Caco-2 (cell line): ENCODE data around the gene SKAP2. TPM values are rescaled to one million over a fixed set of nuclear protein-coding genes. Genes with fewer than 3 reads are reported as not detected.

Experiments
- BruUV-seq: library from RNA; stranded (reverse); fragments of 400-500 nt; replicated peaks from 2 replicates; lab custom pipeline; 2021; lab: Mats Ljungman, UMichigan
- CTCF ChIA-PET: fragments of 300-600 bp; sonication (Branson Sonifier 250); formaldehyde crosslinking; loops from one replicate; lab custom pipeline; 2022; ENCODE audit warnings: antibody characterized with exemption; lab: Charles Lee
- POLR2A ChIA-PET: fragments of 300-600 bp; sonication (Branson Sonifier 250); formaldehyde crosslinking; loops from one replicate; lab custom pipeline; 2022; ENCODE audit warnings: antibody characterized with exemption; lab: Charles Lee
- DNase-seq, 2 experiments: peaks; one replicate each; pipeline versions ENCODE4 v3.0.0 to v3.0.0-alpha.2; 2020 to 2022
- H3K27me3 ChIP-seq: replicated peaks from 2 replicates; pipeline ENCODE4 v1.6.0; 2011; ENCODE audit warnings: low read length; ENCODE audit not compliant: control insufficient read depth, insufficient read depth
- H3K36me3 ChIP-seq: 2 replicates; pipeline ENCODE4 v1.5.1; 2011; ENCODE audit warnings: low read length; ENCODE audit not compliant: control insufficient read depth, insufficient read depth
- H3K4me1 ChIP-seq: fragments of 250-450 bp; sonication (Bioruptor Pico); 2 replicates; pipeline ENCODE4 v1.5.1; 2020; ENCODE audit warnings: mild to moderate bottlenecking
- H3K4me3 ChIP-seq: 2 replicates; pipeline ENCODE4 v1.5.1; 2011; ENCODE audit warnings: low read depth, mild to moderate bottlenecking, control low read depth, low read length
- H3K9me3 ChIP-seq: fragments of 250-450 bp; sonication (Bioruptor Pico); 2 replicates; pipeline ENCODE4 v1.5.1; 2020; ENCODE audit warnings: mild to moderate bottlenecking, moderate library complexity
- H3K27ac Mint-ChIP-seq: one replicate; pipeline ENCODE4 v1.8.0; 2022; ENCODE audit warnings: mixed read lengths; ENCODE audit not compliant: unreplicated experiment
- H3K27me3 Mint-ChIP-seq: one replicate; pipeline ENCODE4 v1.8.0; 2022; ENCODE audit warnings: mixed read lengths; ENCODE audit not compliant: insufficient read depth, unreplicated experiment
- H3K36me3 Mint-ChIP-seq: one replicate; pipeline ENCODE4 v1.8.0; 2022; ENCODE audit warnings: mild to moderate bottlenecking, mixed read lengths; ENCODE audit not compliant: insufficient read depth, unreplicated experiment
- H3K4me1 Mint-ChIP-seq: one replicate; pipeline ENCODE4 v1.8.0; 2022; ENCODE audit warnings: low read depth, mixed read lengths; ENCODE audit not compliant: unreplicated experiment
- H3K4me3 Mint-ChIP-seq: one replicate; pipeline ENCODE4 v1.8.0; 2022; ENCODE audit warnings: mild to moderate bottlenecking, moderate library complexity, mixed read lengths; ENCODE audit not compliant: unreplicated experiment
- H3K9me3 Mint-ChIP-seq: one replicate; pipeline ENCODE4 v1.8.0; 2022; ENCODE audit warnings: mixed read lengths; ENCODE audit not compliant: unreplicated experiment
- intact Hi-C: fragments of 100-400 bp; cut with micrococcal nuclease; formaldehyde crosslinking; loops from one replicate; pipeline ENCODE4 v1.10.0; 2022; ENCODE audit not compliant: unreplicated experiment
- total RNA-seq: library from RNA; stranded (reverse); gene quantifications from 2 replicates; pipeline ENCODE4 v1.2.3, GENCODE V29; 2022
- TF ChIP-seq, protein P1 (sequence below), 2 experiments: fragments of 200-600 bp in 1 of 2; IDR thresholded peaks; 1 replicate in 1 of 2; 2 replicates in 1 of 2; pipeline versions ENCODE4 v1.5.1 to v1.8.0; 2011 to 2022; ENCODE audit warnings: antibody characterized with exemption in 1 of 2, control low read depth in 1 of 2, inconsistent platforms in 1 of 2, low read depth in 1 of 2, low read length in 1 of 2, mild to moderate bottlenecking in 1 of 2, moderate library complexity in 1 of 2; ENCODE audit not compliant: insufficient read depth in 1 of 2, severe bottlenecking in 1 of 2, unreplicated experiment in 1 of 2

The SKAP2 gene
- total RNA-seq, 1 experiment from 2014 or later = 36.2 TPM

DNA sequence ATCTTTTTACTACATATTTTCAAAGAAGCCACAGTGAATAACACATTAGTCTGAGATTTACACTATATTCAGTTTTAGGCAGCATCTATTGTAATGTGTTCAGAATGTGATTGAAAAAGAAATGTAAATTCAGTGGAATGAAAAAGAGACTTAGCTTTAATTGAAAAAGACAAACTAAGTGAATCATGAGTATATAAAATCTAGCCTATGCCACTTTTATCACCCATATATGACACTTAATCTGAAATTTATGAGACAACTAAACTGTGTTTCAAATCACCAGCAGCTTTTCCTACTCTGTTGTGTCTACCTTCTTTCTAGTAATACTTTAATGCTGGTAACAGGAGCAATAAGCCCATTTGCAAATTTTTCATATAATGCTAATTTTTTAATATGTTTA is 4.7 kb downstream of the SKAP2 start:
- no peaks in the 10 kb centered on the region for H3K9me3 Mint-ChIP-seq
- Histone ChIP-seq H3K4me1 (no peaks in the 10 kb centered on the region), H3K27me3 (no peaks in the 10 kb centered on the region), H3K4me3 (no peak overlapping the region), H3K9me3 (no peaks in the 10 kb centered on the region), H3K36me3 (no peaks in the 10 kb centered on the region)
- no peak for DNase-seq
- intact Hi-C loops = loop anchor here (1.0 to 5.0 kb wide), 4 partner anchors 88 to 303 kb away; no protein-coding TSS in a partner anchor
- H3K27ac Mint-ChIP-seq = no peak overlapping the region
- H3K4me1 Mint-ChIP-seq = no peaks in the 10 kb centered on the region
- H3K27me3 Mint-ChIP-seq = no peaks in the 10 kb centered on the region
- H3K4me3 Mint-ChIP-seq = no peak overlapping the region
- ChIA-PET POLR2A (no interaction called here), CTCF (interaction anchor here (0.7 kb wide), 1 partner anchor 301 kb away, joined by 3 read pairs; no protein-coding TSS in a partner anchor)
- H3K36me3 Mint-ChIP-seq = peaks cover 6% of the 10 kb centered on the region
- BruUV-seq = no TSS peak
- TF ChIP-seq, protein P1, sequence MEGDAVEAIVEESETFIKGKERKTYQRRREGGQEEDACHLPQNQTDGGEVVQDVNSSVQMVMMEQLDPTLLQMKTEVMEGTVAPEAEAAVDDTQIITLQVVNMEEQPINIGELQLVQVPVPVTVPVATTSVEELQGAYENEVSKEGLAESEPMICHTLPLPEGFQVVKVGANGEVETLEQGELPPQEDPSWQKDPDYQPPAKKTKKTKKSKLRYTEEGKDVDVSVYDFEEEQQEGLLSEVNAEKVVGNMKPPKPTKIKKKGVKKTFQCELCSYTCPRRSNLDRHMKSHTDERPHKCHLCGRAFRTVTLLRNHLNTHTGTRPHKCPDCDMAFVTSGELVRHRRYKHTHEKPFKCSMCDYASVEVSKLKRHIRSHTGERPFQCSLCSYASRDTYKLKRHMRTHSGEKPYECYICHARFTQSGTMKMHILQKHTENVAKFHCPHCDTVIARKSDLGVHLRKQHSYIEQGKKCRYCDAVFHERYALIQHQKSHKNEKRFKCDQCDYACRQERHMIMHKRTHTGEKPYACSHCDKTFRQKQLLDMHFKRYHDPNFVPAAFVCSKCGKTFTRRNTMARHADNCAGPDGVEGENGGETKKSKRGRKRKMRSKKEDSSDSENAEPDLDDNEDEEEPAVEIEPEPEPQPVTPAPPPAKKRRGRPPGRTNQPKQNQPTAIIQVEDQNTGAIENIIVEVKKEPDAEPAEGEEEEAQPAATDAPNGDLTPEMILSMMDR (IDR thresholded peaks at IDR 0.05; ENCODE audit: insufficient read depth in 1 of 2, low read depth in 1 of 2, low read length in 1 of 2, severe bottlenecking in 1 of 2, unreplicated experiment in 1 of 2) = no peak

DNA sequence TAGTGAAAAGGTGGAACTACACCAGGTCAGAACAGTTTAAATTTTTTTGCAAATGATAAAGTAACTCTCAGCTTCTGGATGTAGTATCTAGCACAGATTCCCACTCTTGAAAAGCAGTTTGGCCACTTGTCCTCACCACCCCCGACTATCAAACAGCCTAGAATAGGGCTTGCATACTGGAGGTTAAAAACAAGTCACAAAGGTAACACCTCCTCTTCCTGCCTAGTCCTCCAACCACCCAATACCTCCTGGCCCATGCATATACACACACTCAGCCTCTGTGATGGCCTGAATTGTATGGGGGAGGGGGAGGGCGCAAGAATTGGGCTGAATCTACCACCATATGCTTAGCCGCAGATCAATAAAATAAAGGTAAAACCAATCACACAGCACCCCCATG is 5.7 kb downstream of the SKAP2 start:
- ChIA-PET POLR2A (no interaction called here), CTCF (interaction anchor here (2.3 kb wide), 1 partner anchor 302 kb away, joined by 7 read pairs; no protein-coding TSS in a partner anchor)
- no peak for DNase-seq
- BruUV-seq = no TSS peak
- no peak overlapping the region for H3K27ac Mint-ChIP-seq
- Histone ChIP-seq H3K36me3 (no peaks in the 10 kb centered on the region), H3K27me3 (no peaks in the 10 kb centered on the region), H3K4me1 (no peaks in the 10 kb centered on the region), H3K9me3 (no peaks in the 10 kb centered on the region), H3K4me3 (no peak overlapping the region)
- H3K9me3 Mint-ChIP-seq = no peaks in the 10 kb centered on the region
- TF ChIP-seq, protein P1 (IDR thresholded peaks at IDR 0.05; ENCODE audit: insufficient read depth in 1 of 2, low read depth in 1 of 2, low read length in 1 of 2, severe bottlenecking in 1 of 2, unreplicated experiment in 1 of 2) = no peak
- no peaks in the 10 kb centered on the region for H3K36me3 Mint-ChIP-seq
- no peak overlapping the region for H3K4me3 Mint-ChIP-seq
- H3K27me3 Mint-ChIP-seq = no peaks in the 10 kb centered on the region
- intact Hi-C loops = no loop called here
- no peaks in the 10 kb centered on the region for H3K4me1 Mint-ChIP-seq

DNA sequence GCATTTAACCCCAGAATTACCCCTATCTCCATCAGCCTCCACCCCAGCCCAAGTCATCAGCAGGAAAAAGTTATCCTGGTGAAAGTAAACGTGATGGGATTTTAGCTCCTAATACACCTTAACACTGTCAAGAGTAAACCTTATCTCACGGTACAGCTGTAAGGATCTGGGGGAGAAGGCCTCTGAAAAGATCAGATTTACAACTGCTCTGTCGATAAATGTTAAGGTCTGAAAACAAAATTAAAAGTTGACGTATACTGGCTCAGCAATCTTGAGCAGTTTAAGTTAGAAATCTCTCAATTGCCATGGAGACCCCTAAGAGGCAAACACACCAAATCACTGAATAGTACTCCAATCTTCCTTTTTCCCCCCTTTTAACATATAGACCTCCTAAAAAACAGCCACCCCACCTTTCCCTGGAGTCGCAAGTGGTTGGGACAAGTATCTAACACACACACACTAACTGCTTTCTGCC is 6.1 kb downstream of the SKAP2 start:
- H3K36me3 ChIP-seq = no peaks in the 10 kb centered on the region
- H3K9me3 ChIP-seq = no peaks in the 10 kb centered on the region
- H3K27me3 ChIP-seq = no peaks in the 10 kb centered on the region
- CTCF ChIA-PET = interaction anchor here (1.4 to 2.3 kb wide), 2 partner anchors 273 to 303 kb away, joined by 3 to 7 read pairs; no protein-coding TSS in a partner anchor
- intact Hi-C loops = no loop called here
- H3K4me1 ChIP-seq = no peaks in the 10 kb centered on the region
- no TSS peak for BruUV-seq
- POLR2A ChIA-PET = no interaction called here
- Mint-ChIP-seq H3K36me3 (no peaks in the 10 kb centered on the region), H3K27ac (no peak overlapping the region), H3K27me3 (no peaks in the 10 kb centered on the region), H3K4me1 (no peaks in the 10 kb centered on the region), H3K4me3 (no peak overlapping the region), H3K9me3 (no peaks in the 10 kb centered on the region)
- DNase-seq = no peak
- TF ChIP-seq, protein P1 (IDR thresholded peaks at IDR 0.05; ENCODE audit: insufficient read depth in 1 of 2, low read depth in 1 of 2, low read length in 1 of 2, severe bottlenecking in 1 of 2, unreplicated experiment in 1 of 2) = no peak
- no peak overlapping the region for H3K4me3 ChIP-seq
